HG03095 (cell line): ENCODE results near the gene TCF4.

ENCODE experiments used
- ATAC-seq: cut with Tn5 transposase; IDR thresholded peaks from one replicate; pipeline ENCODE4 v1.9.1; 2021; ENCODE audit warnings: moderate library complexity; ENCODE audit not compliant: unreplicated experiment

Gene TCF4

DNA sequence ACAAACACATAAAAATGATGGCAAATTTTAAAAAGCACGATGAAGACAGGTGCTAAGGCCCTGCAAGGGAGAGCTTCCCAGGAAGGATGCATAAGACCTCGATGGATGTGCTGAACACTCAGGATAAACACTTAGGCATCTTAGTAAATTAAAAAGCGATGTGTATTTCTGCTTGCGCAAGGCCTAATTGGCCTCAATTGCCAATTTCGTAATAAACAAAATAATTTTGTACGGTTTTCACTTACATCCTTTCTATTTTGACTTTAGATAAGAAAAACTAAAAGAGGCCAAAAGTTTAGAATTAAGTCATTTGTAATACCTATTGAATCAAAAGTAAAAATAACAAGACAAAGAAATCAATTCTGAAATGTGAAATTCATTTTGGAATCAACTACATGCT lies 189.1 kb downstream of the TCF4 start:
- no peak for ATAC-seq

DNA sequence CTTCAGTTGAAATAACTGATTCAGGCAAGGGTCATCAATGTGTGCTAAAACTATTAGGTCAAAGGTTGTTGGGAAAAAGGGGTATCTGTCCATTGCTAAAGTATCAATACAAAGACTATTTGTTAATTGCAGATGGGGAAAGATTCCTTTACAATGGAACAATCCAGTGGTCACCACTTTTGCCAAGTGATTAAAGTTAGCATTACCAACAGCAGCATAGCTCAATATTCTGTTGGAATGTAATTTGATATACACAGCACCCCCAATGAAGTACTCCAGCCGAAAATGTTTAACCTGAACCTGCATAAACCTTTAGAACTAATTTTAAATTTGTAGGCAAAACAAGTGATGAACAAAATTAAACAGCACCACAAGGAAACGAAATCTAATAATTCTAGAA lies 191.0 kb downstream of the TCF4 start:
- no peak for ATAC-seq

DNA sequence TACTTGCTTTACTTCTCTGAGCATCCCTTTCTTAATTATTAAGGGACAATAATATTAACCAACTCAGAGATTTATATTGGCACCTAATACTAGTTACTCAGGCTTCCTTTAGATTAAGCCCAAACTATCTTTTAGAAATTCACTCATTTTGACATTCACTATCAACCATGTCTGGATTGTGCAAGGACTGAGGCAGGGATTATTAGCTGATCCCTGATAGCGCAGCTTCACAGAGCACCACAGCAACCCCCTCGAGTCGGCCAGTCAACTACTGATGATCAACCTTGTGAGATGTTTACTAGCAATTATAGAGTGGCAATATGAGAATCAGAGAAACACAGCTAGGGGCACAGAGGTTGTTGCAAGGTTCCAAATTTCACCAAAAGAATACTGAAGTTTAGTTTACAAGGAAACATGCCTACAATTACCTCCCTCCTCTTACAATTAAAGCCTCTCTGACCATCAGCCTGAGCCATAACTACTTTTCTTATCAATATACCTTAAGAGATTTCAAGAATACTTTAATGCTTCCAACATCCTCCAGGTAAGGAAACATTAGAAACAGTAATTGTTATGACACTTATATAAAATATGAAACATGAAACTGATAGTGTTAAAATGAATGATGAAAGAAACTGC lies 191.6 kb downstream of the TCF4 start:
- ATAC-seq: no peak

DNA sequence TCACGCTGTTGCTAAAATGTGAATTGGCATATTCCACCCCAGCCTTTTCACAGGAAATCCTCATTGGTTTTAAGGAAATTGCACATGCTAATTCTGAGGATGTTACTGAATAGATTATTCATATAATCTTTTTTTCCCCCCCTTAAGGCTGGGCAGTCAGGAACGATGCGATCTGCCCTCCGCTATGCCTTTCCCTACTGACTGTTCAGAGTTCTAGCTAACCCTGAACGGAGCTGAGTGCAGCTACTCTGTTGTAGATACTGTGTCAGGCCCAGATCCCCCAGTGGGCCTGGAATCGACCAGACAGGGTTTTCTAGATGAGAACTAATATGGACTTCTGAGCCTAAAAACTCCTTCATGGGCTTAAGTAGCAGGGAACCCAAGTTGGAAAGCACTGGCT lies 192.2 kb downstream of the TCF4 start:
- ATAC-seq: no peak

DNA sequence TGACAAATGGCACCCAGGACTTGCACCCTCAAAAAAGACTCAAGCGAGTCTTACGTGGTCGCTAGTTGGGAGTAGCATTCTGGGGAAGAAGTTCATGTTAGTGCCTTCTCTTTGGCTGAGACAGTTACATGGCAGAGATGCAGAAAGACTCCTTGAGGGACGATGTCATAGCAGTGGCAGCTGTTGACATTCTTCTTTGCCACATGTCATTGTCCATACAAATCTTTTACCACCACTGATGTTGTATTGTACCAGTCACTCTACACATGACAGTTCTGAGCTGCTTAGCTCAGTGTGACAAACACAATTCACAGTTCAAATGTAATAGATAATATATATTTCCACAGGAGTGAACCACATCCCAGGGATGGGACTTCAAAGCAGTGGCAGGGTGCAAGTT lies 197.1 kb downstream of the TCF4 start:
- ATAC-seq: no peak

DNA sequence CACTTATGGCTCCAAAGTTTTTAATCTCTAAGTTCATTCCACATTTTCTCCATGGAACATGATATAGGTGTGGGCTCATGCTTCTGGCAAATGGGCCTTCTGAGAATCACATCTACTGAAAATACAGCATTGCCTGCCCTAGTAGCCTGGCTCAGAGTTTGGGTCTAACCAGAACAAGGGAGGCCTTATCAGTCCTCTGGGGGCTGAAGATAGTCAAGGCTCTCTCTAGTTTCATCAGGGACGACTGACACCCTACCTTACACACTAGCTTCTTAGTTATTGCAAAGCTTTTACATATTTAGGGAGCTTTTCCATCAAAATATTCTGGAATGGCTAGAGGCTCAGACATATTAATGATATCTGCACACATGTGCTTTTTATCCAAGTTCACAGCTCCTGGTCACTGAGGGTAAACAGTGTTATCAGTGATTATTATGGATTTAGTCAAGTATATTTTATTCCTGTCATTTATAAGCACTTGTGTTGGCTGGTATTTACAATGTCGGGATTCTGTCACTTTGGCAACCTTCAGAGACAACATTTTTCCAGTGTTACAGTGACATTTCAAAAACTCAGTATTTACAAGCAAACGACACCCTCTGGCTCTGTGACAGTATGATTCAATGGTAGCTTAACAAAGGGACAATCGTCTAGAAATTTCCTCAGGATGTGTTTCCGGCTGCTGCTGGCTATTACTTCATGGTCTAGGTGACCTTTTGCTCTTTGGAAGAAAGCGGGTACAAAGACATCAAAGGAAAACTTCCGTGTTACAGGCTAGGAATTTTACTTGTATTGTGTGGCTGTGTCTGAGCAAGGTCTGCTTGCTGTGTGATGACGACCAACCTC lies 200.6 kb downstream of the TCF4 start:
- no peak for ATAC-seq

DNA sequence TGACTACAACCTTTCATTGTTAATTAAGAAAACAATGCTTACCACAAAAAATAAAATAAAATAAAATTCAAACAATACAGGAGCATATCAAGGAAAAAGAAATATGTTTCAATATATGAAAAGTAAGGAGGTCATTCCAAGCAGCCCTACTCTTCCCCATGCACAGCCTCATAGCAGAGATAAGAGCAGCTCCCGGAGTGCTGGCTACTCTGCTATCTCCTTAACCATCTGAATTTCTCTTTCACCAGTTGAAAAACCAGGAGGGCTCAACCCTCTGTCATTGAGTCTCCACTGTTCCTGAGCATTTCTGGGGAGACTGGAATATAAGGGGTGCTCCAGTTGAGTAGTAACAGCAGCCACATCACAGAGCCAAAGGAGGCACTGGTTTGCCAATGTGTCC lies 201.4 kb downstream of the TCF4 start:
- no peak for ATAC-seq

DNA sequence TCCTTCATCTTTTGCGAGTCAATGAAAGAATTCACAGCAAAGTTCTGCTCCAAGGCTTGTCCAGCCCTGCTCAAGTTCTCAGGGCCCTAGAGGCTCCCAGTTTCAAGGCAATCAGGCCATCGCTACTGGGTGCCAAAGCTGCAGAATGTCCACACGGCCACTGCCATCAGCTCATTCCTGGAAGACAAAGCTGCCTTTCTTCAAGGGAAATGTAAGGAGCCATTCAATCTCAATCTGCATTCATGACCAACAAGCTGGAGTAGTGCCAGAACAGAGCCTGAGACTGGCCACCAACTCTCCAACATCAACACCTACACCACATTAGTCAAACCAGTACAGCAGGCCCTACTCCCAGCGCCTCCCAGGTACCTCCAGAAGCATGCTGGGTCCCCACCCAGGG lies 202.2 kb downstream of the TCF4 start:
- no peak for ATAC-seq

DNA sequence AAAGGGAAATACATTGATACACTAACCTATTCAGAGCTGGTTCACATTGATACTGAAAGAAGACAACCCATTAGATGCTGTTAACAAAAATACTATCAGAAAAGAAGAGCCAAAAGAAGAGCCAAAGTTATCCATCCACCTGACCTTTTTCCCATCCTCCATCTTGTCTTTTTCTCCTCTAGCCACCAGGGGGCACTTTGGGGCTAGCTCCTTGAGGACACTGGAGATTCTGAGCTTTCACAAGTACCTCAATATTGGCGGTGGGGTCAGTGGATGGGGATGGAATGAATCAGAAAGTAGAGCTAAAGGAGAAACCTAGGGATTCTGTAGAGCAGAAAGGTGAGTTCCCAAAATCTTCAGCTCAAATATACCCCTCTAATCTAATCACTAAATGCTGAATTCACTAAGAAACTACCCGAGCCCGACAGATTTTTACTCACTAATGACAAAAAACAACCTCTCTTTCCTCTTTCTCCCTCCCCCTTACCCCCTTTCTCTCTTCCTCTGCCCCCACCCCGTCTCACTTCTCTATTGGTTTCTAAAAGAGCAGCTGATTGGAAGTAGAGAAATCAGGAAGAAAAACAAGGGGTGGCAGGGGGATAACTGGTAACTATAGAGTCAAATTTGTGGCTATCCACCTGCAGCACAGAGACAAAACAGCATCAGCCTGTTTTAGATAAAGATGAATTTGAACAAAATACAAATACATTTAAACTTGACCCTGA lies 203.3 kb downstream of the TCF4 start:
- ATAC-seq: no peak

DNA sequence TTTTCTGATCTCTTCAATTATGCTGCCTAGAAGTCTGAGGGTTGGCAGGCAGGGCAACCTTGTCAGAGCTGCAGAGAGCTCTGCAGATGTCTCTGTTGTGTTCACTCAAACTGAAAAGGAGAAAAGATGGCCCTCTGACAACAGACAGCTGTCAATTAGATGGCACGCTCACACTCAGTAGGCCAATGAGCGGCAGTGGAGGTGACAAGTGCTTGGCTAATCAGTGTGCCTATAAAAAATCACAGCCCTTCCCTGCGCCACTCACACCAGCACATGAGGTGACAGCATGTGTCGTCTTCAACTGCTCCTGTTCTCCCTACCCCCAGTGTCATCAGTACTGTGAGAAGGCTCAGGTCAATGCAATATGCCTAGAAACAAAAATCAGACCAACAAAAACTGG lies 203.9 kb downstream of the TCF4 start:
- ATAC-seq: no peak

DNA sequence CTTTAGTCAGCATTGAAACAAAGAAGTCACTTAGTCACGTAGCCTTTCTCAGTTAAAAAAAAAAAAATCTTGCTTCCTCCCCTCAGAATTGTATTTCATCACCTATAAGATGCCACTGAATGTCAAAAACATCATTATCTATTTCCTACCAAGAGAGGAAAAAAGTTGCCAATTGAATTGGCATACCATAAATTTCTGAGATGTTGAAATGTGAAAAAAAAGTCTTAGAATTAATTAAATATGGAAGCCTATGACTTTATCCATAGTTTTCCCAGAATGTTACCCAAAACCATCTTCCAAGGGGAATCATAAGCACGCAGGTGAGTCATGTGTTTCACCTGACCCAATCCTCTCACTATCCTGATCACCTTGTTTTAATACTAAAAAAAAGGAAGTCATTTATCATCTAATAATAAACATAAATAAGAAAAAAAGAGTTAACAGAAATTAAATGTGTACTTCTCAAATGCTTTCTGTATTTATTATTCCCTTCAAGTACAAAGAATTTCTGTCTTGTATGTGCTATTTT lies 205.7 kb downstream of the TCF4 start:
- no peak for ATAC-seq

DNA sequence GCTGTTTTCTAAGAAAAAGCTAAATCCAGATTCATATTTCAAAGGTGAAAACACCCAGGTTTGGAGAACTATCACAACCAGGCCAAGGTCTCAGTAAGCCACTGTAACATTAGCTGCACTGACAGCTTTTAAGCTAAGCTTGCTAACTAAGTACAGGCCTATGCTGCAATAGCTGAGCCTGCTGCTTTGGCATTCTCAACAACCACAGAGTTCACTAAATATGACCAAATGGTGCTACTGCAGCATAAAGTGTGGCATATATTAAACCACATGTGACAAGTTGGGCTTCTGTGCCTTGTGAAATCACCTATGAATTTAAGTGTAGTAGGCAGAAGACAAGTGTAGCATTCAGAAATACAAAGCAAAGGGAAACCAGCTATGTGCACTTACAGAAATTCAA lies 206.7 kb downstream of the TCF4 start:
- no peak for ATAC-seq

DNA sequence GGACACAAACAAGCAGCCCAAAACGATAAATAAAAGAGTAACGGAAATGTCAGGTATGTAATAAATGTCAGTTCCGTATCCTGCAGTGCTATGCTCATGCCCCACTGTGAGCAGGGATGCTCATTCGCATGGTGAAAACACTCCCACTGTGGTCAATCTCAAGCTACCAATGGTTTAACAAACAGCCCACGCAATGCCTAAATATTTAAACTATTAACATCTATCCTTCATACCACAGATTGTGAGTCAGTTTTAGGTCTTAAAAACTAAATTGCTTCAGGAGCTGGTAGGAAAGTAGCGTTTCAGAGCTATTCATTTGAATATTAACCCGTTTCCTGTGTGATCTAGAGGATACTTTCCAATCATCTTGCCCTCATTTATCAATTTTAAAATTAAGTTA lies 207.4 kb downstream of the TCF4 start:
- ATAC-seq: no peak

DNA sequence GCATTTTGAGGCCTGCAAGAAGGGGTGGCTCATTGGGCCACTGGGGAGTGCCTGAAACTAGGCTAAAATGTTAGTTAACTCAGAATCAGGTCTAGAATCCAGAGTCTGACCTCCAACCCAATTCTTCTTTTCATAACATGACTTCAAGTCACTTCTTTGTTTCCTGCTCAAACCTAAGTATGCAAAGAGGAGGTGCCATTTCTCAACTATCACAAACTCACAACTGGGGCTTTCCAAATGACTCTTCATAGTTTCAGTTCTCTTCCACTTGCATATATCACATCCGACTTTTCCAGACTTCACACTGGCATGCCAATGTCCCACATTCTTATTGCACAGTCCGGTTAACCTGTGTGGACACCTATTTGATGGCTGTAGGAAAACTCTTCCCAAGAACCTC lies 211.6 kb downstream of the TCF4 start:
- peak; percentile 96 for ATAC-seq

DNA sequence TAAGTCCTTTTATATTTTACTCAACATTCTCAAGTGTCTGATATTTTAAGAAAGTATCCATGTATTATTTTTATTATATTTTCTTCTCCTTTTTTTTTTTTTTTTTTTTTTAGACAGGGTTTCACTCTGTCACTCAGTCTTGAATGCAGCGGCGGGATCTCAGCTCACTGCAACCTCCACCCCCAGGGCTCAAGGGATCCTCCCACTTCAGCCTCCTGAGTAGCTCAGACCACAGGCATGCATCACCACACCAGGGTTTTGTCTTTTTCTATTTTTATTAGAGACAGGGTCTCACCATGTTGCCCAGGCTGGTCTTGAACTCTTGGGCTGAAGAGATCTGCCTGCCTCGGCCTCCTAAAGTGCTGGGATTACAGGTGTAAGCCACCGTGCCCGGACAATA lies 212.1 kb downstream of the TCF4 start:
- ATAC-seq: no peak

DNA sequence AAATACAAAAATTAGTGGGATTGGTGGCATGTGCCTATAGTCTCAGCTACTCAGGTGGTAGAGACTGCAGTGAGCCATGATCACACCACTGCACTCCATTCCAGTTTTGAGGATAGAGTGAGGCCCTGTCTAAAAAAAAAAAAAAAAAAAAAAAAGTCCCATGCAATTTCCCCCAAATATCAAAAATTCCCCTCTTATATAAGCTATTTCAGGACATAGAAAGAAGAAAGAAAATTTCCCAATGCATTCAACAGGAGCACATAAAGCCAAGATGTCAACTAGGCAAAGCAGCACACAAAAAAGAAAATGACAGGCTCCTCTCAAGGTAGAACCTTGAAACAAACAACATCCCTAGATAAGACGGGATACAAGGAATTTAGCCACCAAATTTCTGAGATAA lies 213.3 kb downstream of the TCF4 start:
- no peak for ATAC-seq

DNA sequence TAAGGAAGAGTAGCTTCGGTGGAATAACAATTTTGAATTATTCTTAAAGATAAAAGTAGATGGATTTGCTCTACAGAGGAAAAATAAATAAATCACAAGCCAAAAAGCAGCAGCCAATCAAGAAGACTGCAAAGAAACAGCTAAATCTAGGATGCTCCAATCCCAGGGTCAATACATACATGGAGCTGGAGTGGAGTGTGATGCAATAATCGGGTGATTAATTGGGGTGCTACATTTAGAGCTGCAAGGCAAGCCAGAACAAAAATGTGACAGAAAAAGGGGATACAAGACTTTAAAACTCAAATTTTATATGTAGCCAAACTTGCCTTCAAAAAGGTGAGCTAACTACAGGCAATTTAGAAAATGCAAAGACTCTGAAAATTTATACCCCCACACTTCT lies 215.8 kb downstream of the TCF4 start:
- ATAC-seq: no peak

DNA sequence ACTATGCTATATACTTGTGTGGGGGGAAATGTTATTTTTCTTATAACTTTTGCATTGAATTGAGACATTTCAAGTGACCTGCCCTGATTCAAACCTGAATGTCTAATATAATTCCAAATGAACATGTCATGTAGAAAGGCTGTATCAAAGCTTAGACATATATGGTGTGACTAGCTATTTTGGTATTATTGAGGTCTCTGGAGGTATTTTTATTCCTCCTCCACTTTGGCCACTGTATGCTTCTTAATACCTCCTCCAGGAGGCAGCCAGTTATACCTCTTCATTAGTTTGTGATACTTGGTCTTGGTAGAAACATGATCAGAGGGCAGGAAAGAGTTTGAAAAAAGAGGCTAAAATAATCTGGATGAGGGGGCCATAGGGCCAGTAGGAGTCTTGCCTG lies 217.1 kb downstream of the TCF4 start:
- no peak for ATAC-seq

DNA sequence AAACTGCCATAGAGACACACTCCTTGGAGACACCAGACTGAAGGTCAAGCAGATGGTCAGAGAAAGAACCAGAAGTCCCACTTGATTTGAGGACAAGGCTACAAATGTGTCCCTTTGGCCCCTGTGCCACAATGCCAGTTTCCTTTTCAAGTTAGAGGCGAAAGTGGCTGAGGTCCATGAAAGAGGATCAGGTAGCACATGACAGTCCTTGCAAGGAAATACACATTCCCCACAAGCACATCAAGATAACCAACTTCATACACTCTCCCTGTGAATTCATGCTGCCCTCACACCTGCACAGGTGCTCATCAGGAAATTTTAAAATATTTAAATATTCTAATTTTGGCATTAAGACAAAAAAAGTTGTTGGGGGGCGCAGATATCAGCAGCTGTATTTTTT lies 218.6 kb downstream of the TCF4 start:
- ATAC-seq: no peak

DNA sequence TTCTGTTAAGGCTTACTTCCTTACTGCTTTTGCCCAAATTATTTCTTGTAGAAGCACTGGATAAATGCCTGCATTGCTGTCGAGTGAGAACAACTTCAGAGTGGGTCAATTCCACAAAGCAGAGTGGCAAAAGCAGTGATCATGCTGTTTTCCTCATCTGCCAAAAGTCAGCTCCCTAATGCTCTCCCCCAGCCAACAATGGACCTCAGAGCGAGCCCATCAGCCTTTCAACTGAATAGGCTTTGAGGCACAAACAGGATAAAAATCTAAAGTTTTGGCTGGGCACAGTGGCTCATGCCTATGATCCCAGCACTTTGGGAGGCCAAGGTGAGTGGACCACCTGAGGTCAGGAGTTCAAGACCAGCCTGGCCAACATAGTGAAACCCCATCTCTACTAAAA lies 222.7 kb downstream of the TCF4 start:
- ATAC-seq: no peak

DNA sequence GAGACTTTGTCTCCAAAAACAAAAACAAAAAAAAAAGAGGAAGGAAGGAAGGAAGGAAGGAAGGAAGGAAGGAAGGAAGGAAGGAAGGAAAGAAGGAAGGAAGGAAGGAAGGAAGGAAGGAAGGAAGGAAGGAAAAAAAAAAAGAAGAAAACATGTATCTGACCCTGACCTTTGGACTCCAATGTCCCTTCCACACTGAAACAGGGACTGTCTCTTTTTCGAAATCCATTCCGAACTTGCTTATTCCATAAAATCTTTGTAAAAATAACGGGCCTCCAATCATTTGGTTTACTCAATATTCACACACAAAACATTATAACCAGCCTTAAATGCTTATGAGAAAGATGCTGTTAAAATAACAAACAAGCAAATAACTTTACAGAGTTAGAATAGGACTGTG lies 225.7 kb downstream of the TCF4 start:
- ATAC-seq: no peak
